Activated naive CD4-positive, alpha-beta T cell treated with anti-CD3 and anti-CD28 coated beads, Interleukin-2, amount 50 U/mL, for 16 hours (primary cell): ENCODE measurements around the gene RPS15A.
"Not testable (repeated sequence)": the region's sequence is repeated elsewhere in the genome, so short reads cannot be mapped to it uniquely, and the experiment has no call there.

Source experiments
- DNase-seq: peaks from one replicate; pipeline ENCODE4 v3.0.0-alpha.2; 2020

The RPS15A gene

DNA sequence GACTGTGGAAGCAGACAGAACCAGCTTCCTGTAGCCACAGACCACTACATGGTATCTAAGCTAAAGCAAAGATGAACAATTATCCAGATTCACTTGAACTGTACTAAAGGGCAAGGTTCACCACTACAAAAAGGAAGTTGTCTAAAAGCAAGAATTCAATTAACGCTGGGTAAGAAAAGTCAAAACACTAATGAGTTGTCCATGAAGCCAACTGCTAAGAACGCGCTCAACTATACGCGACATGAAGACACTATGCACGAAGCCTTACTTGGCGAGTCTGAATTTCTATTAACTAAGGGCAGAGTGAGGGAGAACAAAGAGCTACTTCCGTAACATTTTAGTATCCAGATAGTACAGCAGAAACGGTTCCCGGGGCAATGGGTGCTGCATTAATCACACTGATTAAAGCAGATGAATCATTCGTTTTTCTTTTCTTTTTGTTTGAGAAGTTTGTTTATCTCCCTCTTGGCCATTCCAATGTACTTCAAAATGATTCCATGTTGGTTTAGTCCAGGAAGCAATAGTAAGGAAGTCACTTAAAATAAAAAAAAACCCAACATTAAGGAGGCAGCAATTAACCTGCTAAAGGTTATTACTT, 2.8 kb upstream of the RPS15A start:
- no peak for DNase-seq

DNA sequence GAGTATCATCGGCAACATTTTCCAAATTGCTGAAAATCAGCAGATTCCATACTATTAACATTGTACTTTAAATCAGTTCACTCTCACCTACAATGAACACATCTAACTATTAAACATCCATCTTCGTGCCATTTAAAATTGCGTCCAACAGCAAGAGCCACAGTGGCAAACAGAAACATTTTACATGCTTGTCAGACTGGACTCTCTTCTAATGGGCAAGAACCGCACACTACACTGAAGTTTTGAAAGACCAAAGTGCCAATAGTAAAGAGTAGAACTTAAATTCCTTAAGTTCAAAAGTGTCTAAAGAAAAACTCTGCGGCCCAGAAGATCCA, 652 bp downstream of the RPS15A start:
- DNase-seq, result no peak

DNA sequence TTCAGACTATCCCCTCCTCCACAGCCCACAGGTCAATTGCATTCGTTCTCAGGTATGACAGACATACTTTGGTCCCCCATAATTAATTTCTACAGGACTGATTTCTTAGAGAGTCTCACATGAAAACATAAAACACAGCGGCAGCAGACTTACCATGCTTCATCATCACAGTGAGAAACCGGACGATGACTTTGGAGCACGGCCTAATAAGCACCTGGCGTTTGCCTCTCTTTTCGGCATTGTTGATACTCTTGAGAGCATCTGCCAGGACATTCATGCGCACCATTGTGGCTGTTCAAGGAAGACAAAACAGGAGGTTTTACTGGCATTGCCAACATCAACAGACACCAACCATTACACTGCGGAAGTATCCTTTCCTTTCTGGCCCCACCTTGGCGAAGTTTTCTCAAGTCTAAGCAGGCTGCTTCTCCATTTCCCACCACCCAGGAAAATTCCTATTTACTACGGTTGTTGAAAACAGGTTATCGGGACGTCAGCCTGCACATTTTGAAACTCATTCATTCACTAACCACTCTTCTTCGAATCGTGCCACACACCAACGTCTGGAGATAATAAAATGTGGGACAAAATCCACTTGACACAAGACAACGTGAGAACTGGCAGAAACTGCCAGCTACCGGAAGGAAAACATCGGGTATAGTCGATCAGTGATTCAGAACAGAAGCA, 1.2 kb downstream of the RPS15A start:
- DNase-seq, result no peak

DNA sequence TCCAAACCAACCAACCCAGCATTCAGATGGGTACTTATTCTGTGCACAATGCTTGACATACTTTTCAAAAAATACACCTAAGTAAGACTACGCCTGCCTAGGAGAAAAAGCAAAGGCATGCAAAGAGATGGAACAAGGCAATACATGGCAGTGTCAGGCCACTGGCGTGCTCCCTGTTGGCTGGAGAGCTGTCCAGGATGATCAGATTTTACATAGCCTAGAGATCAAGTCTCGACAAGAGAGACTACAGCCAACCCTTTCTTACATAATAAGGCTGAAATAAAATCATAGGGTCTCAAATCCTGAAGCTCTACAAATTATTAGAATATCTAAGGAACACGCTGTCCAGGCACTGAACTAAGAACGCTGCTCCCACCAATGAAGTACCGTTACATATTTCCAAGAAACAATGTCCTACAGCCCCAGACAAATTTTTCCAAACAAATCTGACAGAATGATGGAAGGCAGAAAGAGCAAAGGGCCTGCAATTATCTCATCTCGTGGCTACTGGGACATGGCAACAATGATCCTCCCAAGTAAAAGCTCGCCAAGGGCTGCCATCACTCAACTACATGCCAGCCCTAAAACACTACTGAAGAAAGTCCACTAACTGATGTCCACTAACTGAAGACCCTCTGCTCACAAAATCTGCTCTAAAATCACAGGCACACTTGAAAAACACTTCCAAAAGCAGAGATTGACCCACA, 5.1 kb downstream of the RPS15A start:
- DNase-seq, result no peak

DNA sequence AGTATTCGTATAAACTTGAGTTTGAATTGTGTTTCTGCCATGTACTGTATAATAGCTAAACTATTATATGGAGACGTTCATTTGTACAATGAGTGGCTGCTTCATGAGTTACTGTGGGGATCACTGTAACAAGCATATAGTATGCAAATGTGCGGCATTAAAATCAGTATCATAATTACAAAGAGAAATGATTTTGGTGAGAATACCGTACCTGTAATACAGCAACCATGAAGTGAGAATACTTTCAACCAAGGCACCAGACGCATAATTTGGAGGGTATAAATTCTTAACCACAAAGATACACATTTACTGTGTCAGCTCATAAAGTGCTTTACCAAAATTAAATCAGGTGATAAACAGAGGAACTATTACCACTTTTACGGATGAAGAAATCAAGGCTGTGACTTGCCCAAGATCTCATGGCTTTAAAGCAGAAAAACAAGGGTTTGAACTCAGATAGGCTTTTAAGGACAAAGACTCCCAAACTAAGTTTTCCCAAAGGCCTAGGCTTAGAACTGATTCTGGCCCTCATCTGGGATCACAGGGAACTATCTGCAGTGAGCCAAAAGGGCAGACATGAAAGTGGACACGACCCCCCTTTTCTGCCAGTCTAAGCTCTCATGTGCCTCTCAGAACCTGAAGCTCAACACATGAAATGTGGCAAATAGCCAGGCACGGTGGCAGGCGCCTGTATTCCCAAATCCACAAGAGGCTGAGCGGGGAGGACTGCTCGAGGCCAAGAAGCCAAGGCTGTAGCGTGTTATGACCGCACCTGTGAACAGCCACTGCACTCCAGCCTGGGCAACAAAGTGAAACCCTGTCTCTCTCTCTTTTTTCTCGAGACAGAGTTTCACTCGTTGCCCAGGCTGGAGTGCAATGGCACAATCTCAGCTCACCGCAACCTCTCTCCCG, 6.4 kb downstream of the RPS15A start:
- DNase-seq, result no peak

DNA sequence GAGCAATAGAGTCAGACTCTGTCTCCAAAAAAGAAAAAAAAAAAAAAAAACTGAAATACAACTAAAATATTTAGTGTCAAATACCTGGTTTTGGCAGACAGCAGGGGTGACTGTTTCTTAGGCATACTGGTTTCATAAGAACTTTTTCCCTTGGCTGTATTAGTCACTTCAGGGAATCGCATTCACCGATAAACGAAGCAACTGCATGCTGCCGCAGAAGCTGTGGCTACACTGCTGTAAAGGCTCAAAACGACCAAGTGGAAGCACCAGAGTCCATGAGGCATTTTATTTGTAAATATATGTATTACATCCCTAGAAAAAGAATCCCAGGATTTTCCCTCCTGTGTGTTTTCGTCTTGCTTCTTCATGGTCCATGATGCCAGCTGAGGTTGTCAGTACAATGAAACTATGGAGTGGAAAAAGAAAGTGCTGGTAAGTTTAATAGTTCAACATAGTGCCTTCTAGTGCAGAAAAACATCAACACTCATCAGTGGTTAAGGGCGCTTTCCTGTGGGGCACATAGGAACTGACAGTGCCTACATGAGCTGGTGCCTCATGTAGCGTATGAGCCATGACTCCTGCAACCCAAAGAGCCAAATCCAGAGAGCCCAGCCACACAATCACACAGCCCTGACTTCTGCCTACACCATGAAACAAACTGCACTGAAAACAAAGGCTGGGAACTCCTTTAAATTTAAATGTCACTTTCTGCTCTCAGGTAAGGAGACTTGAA, 7.3 kb downstream of the RPS15A start:
- no peak for DNase-seq

DNA sequence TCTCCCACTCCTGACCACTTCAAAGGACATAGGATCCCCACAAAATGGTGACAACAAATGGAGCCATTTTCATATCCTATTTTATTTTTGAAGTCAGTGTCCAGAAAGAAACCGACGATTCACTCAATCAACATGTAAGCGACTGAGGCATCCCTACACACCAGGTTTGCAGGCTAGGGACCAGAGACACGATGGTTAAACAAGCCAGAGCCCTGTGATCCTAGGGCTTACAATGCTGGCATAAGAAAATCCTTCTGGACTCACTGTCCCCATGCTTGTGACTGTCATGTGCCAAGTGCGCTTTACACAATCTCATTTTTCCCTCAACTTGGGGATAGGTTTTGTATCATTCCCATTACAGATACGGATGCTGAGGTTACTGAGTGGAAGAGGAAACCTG, 8.9 kb downstream of the RPS15A start:
- not testable (repeated sequence) for DNase-seq

DNA sequence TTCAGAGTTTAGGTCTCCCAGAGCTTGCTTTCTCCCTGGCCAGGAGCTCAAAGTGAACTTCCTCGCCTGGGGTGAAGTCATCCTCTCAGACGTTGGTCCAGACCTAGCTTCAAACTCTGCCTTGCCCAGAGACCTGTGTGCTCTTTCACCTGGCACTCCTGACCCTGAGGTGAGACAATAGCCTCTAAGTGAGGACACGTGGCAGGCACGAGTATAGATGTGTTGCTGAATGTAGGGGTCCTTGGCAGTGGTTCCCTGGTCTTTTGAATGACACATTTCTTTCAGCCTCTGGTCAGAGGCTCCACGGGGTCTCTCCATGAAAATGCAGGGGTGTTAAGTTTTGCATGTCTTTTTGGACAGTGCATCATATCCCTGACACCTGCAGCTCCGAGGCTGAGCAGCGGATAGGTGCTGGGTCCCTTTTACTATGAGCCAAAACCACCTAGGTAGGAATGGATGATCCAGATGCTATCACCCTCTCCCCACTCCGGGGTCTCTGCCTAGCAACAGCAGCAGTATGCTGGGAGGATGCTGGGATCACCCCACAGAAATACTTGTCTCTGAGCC, 9.6 kb downstream of the RPS15A start:
- DNase-seq, result not testable (repeated sequence)

DNA sequence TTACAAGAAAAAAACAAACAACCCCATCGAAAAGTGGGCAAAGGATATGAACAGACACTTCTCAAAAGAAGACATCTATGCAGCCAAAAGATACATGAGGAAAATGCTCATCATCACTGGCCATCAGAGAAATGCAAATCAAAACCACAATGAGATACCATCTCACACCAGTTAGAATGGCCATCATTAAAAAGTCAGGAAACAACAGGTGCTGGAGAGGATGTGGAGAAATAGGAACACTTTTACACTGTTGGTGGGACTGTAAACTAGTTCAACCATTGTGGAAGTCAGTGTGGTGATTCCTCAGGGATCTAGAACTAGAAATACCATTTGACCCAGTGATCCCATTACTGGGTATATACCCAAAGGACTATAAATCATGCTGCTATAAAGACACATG, 12.5 kb downstream of the RPS15A start:
- DNase-seq, result not testable (repeated sequence)

DNA sequence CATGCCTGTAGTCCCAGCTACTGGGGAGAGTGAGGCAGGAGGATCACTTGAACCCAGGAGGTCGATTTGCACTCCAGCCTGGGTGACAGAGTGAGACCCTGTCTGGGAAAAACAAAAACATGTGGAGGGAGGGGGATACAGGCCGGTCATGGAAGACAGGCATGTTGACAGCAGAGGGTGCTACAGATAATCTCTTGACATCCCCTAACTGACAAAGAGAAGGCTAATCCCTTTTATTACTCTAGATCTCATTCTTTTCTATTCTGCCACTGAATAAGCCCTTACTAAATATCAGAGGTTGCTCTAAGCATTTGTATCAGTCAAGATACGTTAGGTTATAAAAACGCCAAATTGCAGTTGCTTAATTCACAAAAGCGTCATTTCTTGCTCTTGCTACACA, 13.8 kb downstream of the RPS15A start:
- DNase-seq, result not testable (repeated sequence)

DNA sequence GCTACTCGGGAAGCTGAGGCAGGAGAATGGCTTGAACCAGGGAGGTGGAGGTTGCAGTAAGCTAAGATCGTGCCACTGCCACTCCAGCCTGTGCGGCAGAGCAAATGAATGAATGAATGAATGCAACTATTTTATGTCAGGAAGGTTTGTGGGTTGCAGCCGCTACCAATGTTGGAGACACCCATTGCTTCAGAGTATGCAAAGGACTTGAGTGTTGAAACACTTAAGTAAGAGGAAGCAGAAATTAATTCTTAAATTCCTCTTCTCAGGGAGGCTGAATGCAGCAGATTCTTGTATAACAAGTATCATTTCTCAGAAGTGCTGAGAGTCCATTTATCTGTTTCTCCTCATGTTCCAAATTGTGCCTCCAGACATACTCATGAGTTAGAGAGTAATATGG, 15.5 kb downstream of the RPS15A start:
- not testable (repeated sequence) for DNase-seq

DNA sequence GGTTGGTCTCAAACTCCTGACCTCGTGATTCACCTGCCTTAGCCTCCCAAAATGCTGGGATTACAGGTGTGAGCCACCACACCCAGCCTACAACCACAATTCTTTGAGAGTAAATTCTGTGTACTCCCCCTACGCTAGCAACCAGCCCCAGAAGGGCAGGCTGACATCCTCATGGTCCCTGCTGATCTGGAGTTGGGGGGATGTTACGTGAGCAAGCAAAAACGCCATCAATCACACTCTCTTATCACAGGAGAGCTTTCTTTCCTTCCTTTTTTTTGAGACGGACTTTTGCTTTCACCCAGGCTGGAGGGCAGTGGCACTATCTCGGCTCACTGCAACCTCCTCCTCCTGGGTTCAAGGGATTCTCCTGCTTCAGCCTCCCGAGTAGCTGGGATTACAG, 18.0 kb downstream of the RPS15A start:
- not testable (repeated sequence) for DNase-seq

DNA sequence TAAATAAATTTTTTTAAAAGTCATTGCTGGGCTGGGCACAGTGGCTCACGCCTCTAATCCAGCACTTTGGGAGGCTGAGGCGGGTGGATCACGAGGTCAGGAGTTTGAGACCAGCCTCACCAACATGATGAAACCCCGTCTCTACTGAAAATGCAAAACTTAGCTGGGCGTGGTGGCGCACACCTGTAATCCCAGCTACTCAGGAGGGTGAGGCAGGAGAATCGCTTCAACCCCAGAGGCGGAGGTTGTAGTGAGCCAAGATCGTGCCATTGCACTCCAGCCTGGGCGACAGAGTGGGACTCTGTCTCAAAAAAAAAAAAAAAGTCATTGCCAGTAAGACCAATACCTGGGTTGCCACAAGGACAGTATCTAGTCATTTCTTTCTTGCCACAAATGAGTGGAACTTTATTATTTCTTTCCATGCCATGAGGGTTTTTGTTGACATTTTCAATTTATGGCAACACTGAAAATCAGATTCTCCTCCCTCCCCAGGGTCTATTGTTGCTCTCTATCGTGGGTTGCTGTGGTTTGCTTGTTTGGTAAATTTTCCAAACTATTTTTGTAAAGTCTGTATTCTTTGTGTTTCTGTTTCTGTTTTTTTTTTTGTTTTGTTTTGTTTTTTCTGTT, 19.7 kb downstream of the RPS15A start:
- not testable (repeated sequence) for DNase-seq

DNA sequence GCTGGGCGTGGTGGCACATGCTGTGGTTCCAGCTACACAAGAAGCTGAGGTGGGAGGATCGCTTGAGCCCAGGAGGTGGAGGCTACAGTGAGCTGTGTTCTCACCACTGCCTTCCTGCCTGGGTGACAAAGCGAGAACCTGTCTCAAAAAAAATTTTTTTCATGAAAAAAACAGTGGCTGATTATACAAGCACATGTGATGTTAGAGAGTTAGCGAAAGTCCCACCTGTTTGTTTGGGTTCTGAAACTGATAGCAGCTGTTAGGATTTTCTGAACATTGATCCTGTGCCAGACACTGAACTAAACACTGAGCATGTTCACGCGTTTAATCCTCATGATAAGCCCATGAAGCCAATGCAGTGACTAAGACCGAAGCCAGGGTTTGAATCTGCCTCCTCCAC, 22.9 kb downstream of the RPS15A start:
- not testable (repeated sequence) for DNase-seq

DNA sequence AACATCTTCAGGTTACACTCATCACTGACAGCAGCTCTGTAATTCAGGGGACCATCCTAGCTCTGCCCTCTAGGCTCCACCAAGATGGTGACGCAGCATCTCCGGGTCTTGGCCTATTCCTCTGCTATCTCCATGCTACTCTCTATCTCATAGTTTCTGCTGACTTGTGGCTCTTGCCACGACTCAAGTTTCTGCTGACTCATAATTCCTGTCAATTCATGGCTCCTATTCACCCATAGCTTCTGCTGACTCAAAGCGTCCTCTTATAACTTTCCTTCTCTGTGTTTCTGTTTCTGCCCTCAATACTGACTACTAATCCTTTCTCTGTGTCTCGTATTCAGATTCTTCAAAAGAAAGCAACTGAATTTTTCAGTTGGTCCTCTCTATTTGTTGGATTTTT, 27.4 kb downstream of the RPS15A start:
- not testable (repeated sequence) for DNase-seq

DNA sequence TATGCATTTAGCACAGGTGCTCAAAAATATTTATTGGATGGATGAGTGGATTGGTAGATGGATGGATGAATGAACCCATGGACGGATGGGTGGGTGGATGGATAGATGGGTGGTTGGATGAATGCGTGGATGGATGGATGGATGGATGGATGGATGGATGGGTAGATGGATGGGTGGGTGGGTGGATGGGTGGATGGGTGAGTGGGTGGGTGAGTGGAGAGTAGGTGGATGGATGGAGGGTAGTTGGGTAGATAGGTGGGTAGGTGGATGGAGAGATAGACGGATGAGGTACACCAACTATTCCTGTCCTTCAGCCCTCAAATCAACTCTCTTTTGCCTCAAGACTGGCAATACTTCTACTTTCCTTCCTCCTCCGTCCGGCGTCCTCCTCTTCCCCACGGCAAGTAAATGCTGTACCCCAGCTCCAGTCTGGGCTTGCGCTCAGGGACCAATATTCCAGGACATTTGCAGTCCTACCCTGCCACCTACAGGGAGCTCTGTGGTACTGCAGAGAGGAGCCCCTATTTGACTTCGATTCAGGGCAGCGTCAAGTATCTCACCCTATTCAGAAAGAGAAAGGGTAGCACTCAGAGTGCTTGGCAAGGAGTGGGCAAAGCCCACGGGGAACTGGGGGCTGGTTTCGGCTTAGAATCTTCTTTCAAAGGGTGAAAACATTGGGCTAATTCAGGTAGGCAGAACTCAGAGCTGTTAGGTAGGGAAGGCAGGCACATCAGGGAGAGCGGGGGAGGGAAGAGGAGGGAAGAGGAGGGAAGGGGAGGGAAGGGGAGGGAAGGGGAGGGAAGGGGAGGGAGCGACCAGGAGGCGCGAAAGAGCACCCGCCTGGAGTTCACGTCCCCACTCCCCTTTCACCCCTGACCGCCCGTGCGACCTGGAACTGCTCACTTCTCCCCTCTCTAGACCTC, 30.3 kb downstream of the RPS15A start:
- peak; percentile 44 for DNase-seq

DNA sequence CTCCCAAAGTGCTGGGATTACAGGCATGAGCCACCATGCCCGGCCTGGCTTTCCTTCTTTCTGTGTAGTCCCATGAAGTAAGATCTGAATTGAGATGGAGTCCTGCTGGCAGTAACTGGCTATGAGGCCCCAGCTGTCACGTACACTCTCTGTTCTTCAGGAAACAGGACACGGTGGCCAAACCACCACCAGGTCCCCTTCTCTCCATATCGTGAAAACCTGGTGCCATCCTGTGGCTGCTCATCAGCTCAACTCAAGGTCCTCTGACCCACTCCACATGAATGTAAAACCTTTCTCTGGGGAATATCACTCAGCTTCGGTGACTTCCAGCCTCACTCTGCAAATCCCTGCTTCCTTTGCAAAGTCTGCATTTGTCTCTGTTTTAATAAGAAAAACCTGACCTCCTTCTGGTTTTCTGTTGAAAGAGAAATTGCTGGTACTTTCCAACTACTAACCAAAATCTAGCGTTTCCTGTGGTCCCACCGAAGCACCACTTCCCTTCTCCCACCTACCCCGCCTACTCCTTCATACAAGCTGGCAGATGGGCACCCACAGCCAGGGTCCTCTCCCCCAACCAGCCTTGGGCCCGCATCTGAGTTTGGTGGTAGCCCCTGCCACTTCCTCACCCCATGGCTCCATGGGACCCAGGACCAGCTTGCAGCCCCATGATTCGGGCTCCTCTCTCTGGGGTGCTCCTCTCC, 32.0 kb downstream of the RPS15A start:
- not testable (repeated sequence) for DNase-seq

DNA sequence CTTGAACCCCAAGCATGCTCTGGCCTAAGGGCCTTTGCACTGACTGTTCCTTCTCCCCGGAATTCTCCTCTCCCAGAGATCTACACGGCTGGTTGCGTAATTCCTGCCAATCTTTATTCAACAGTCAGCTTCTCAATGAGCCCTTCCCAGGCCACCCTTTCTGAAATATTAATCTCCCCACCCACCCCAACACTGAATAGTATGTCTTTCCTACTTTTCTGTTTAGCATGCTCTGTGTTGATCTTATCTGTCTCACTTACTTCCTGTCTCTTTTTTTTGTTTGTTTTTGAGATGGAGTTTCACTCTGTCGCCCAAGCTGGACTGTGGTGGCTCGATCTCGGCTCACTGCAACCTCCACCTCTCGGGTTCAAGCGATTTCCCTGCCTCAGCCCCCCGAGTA, 33.5 kb downstream of the RPS15A start:
- DNase-seq, result not testable (repeated sequence)

DNA sequence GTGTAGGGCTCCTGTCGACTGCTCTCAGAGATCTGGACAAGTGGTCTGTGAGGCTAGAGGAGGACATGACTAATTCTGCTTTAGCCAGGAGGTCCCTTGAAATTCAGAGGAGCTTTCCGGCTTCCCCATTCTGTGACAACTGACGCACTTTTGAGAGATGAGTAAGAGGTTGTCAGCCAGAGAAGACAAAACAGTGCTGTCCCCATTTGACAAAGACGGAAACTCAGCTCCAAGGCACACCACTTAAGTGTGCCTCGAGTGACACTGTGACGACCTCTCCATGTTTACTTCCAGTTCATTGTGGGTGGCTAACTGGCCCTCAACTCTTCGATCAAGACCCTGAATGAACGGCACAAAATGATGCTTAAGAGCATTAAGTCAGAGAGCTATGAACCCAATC, 47.3 kb downstream of the RPS15A start:
- DNase-seq, result not testable (repeated sequence)

DNA sequence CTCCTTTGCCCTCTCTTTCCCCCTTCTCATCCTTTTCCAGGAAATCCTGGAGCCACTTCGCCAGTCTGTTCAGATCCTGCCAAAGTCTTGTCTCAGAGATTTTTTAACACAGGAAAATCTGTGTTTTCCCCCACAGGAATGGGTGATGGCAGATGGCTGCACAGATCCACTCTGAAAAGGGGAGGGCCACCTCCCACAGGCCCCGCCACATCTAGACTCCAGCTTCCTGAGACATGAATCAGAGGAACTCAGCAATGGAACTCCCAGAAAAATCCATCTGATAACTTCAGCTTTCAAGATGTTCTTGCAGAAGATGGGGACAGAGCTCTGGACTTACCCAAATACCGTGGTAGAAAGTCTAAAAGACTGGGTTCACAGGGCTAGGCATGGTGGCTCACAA, 50.1 kb downstream of the RPS15A start:
- DNase-seq, result not testable (repeated sequence)
